ENCODE results near the gene TNFRSF12A.

DNA sequence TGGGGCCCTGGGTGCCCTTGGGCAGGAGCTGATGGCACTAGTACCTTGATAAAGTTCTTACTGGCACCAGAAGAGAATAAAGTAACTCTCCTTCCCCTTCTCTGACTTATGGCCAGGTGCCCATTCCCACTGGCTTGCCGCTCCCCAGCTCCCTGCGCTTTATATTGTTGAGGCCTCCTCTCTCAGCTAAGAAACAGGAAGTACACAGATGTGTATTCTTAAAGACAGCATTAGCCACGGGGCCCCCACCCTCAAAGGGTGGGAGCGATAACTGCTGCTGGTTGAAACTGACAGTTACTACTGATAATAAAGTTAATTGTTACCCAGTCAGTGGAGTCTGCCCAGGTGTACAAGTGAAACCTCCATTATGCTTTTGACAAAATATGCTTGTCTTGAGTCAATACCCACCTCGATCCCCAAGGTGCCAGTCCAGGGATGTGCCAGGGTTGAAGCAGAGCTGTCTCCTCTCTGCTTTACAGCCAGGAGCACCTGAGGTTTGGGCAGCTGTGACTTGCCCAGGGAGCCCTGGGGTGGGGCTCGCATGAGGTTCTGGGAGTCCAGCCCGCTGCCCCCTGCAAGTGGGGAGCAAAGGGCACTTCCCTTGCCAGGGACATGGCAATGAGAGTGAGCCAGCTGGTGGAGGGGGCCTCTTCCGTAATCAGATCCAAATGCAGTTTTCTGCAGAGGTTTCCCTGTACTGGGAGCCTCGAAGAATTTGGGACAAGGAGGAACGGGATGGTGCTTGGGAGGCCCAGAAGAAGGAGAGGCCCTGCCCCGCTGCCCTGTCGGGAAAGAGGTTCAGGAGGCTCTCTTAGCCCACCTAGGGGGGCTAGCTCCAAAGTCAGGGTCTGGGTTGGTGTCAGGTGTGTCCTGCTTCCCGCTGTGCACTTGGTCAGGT, 12.9 kb upstream of the TNFRSF12A start:
- TF ChIP-seq, protein P1, sequence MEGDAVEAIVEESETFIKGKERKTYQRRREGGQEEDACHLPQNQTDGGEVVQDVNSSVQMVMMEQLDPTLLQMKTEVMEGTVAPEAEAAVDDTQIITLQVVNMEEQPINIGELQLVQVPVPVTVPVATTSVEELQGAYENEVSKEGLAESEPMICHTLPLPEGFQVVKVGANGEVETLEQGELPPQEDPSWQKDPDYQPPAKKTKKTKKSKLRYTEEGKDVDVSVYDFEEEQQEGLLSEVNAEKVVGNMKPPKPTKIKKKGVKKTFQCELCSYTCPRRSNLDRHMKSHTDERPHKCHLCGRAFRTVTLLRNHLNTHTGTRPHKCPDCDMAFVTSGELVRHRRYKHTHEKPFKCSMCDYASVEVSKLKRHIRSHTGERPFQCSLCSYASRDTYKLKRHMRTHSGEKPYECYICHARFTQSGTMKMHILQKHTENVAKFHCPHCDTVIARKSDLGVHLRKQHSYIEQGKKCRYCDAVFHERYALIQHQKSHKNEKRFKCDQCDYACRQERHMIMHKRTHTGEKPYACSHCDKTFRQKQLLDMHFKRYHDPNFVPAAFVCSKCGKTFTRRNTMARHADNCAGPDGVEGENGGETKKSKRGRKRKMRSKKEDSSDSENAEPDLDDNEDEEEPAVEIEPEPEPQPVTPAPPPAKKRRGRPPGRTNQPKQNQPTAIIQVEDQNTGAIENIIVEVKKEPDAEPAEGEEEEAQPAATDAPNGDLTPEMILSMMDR (IDR thresholded peaks at IDR 0.05), result no peak
- TF ChIP-seq POLR2A (IDR thresholded peaks at IDR 0.05), result no peak
